Measurements from ENCODE around the gene CFAP206.

- TF ChIP-seq, protein P1, sequence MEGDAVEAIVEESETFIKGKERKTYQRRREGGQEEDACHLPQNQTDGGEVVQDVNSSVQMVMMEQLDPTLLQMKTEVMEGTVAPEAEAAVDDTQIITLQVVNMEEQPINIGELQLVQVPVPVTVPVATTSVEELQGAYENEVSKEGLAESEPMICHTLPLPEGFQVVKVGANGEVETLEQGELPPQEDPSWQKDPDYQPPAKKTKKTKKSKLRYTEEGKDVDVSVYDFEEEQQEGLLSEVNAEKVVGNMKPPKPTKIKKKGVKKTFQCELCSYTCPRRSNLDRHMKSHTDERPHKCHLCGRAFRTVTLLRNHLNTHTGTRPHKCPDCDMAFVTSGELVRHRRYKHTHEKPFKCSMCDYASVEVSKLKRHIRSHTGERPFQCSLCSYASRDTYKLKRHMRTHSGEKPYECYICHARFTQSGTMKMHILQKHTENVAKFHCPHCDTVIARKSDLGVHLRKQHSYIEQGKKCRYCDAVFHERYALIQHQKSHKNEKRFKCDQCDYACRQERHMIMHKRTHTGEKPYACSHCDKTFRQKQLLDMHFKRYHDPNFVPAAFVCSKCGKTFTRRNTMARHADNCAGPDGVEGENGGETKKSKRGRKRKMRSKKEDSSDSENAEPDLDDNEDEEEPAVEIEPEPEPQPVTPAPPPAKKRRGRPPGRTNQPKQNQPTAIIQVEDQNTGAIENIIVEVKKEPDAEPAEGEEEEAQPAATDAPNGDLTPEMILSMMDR (IDR thresholded peaks at IDR 0.05), result no peak
- no peak for TF ChIP-seq POLR2A (IDR thresholded peaks at IDR 0.05)
These were observed 11.0 kb upstream of the CFAP206 start for GRCh38 chr6:87396595-87397392.

All from right lobe of liver (tissue), 4 donors.